Neural cell (in vitro differentiated cells): ENCODE data around the gene EMD. TPM values are rescaled to one million over a fixed set of nuclear protein-coding genes. Genes with fewer than 3 reads are reported as not detected.
A peak's percentile ranks its signal among the peaks of the same experiment; 100 is the strongest.

Experiments
- H2AFZ ChIP-seq: fragments of 200-600, 300-800 bp; sonication (generic), shearing (Covaris generic); 2 replicates; pipeline ENCODE4 v1.6.0; 2014; ENCODE audit warnings: low read depth, mild to moderate bottlenecking, antibody characterized with exemption, low read length, moderate library complexity
- H3F3A ChIP-seq: fragments of 200-600 bp; shearing (Covaris generic); 2 replicates; pipeline ENCODE4 v1.6.1; 2016; ENCODE audit warnings: mild to moderate bottlenecking, moderate library complexity, mixed read lengths, antibody characterized with exemption, low read length; ENCODE audit not compliant: insufficient read depth, poor library complexity, severe bottlenecking
- H3K27ac ChIP-seq: fragments of 200-600, 300-800 bp; sonication (generic), shearing (Covaris generic); 2 replicates; pipeline ENCODE4 v1.5.1; 2014; ENCODE audit warnings: mild to moderate bottlenecking, low read length, moderate library complexity
- H3K27me3 ChIP-seq: fragments of 300-800, 200-600 bp; sonication (generic), shearing (Covaris generic); 2 replicates; pipeline ENCODE4 v1.6.0; 2014; ENCODE audit warnings: mild to moderate bottlenecking, low read depth, low read length, moderate library complexity; ENCODE audit not compliant: insufficient read depth
- H3K36me3 ChIP-seq: fragments of 300-800, 200-600 bp; sonication (generic), shearing (Covaris generic); 2 replicates; pipeline ENCODE4 v1.5.1; 2014; ENCODE audit warnings: mild to moderate bottlenecking, antibody characterized with exemption, low read length, moderate library complexity; ENCODE audit not compliant: insufficient read depth
- H3K4me2 ChIP-seq: fragments of 300-800, 200-600 bp; sonication (generic), shearing (Covaris generic); 2 replicates; pipeline ENCODE4 v1.6.0; 2014; ENCODE audit warnings: mild to moderate bottlenecking, low read length
- H3K4me3 ChIP-seq: fragments of 300-800, 200-600 bp; sonication (generic), shearing (Covaris generic); 2 replicates; pipeline ENCODE4 v1.5.1; 2014; ENCODE audit warnings: mild to moderate bottlenecking, low read length, moderate library complexity
- H3K79me2 ChIP-seq: fragments of 200-600 bp; shearing (Covaris generic); replicated peaks from 2 replicates; pipeline ENCODE4 v1.6.0; 2014; ENCODE audit warnings: mild to moderate bottlenecking, low read length, moderate library complexity; ENCODE audit not compliant: insufficient read depth
- H3K9ac ChIP-seq: fragments of 300-800, 200-600 bp; sonication (generic), shearing (Covaris generic); 2 replicates; pipeline ENCODE4 v1.6.1; 2016; ENCODE audit warnings: mild to moderate bottlenecking, low read length, mixed read lengths
- H3K9me2 ChIP-seq: fragments of 200-600 bp; shearing (Covaris generic); 2 replicates; pipeline ENCODE4 v1.6.1; 2016; ENCODE audit warnings: mild to moderate bottlenecking, low read length, mixed read lengths; ENCODE audit not compliant: insufficient read depth
- H3K9me3 ChIP-seq: fragments of 200-600, 300-800 bp; sonication (generic), shearing (Covaris generic); 2 replicates; pipeline ENCODE4 v1.6.1; 2016; ENCODE audit warnings: mild to moderate bottlenecking, mixed run types, low read length, moderate library complexity, mixed read lengths
- H4K20me1 ChIP-seq: fragments of 200-600 bp; shearing (Covaris generic); 2 replicates; pipeline ENCODE4 v1.6.1; 2016; ENCODE audit warnings: mild to moderate bottlenecking, mixed run types; ENCODE audit not compliant: insufficient read depth
- EP300 ChIP-seq: fragments of 450-650 bp; conservative IDR thresholded peaks from 2 replicates; pipeline ENCODE4 v1.6.1; 2014; ENCODE audit warnings: antibody characterized with exemption, mild to moderate bottlenecking, moderate library complexity; ENCODE audit not compliant: poor library complexity, severe bottlenecking
- EZH2 ChIP-seq: fragments of 200-600, 300-800 bp; shearing (Covaris generic), sonication (generic); IDR thresholded peaks from 2 replicates; pipeline ENCODE4 v1.6.1; 2014; ENCODE audit warnings: antibody characterized with exemption, low read length, borderline replicate concordance, mild to moderate bottlenecking; ENCODE audit not compliant: insufficient read depth, poor library complexity, severe bottlenecking
- MXI1 ChIP-seq: fragments of 450-650 bp; conservative IDR thresholded peaks from 2 replicates; pipeline ENCODE4 v1.6.1; 2014; ENCODE audit warnings: antibody characterized with exemption, mild to moderate bottlenecking; ENCODE audit not compliant: poor library complexity, severe bottlenecking
- POLR2AphosphoS5 ChIP-seq: IDR thresholded peaks from 2 replicates; pipeline ENCODE4 v1.6.1; 2012
- RAD21 ChIP-seq: fragments of 450-650 bp; conservative IDR thresholded peaks from 2 replicates; pipeline ENCODE4 v1.6.1; 2014; ENCODE audit warnings: antibody characterized with exemption, mild to moderate bottlenecking, moderate library complexity
- SMC3 ChIP-seq: fragments of 450-650 bp; conservative IDR thresholded peaks from 2 replicates; pipeline ENCODE4 v1.6.1; 2014; ENCODE audit warnings: antibody characterized with exemption, mild to moderate bottlenecking, moderate library complexity; ENCODE audit not compliant: poor library complexity
- TAF1 ChIP-seq: IDR thresholded peaks from 2 replicates; pipeline ENCODE4 v1.6.1; 2012; ENCODE audit warnings: low read depth
- polyA plus RNA-seq: library from polyadenylated mRNA; depleted of rRNA; stranded (reverse); fragments of >200 nt; gene quantifications from 2 replicates; pipeline ENCODE4 v1.2.3, GENCODE V29; 2014
- TF ChIP-seq, protein P1 (sequence below): IDR thresholded peaks from 2 replicates; pipeline ENCODE4 v1.6.1; 2012; ENCODE audit warnings: borderline replicate concordance
- TF ChIP-seq, protein P2 (sequence below): fragments of 450-650 bp; IDR thresholded peaks from 2 replicates; pipeline ENCODE4 v1.5.1; 2014; ENCODE audit warnings: antibody characterized with exemption, mild to moderate bottlenecking, moderate library complexity; ENCODE audit not compliant: poor library complexity, severe bottlenecking

EMD gene
- polyA plus RNA-seq, 1 donor from 2014 or later: 67.9 TPM

- peaks cover 4% of the 10 kb centered on the region for H3K79me2 ChIP-seq
- no peaks in the 10 kb centered on the region for H3K36me3 ChIP-seq
- peak within 1 kb of the TSS; percentile 81 for H3K4me3 ChIP-seq
- peak within 1 kb of the TSS; percentile 97 for H3K9ac ChIP-seq
- H3K9me2 ChIP-seq: no peaks in the 10 kb centered on the region
- H2AFZ ChIP-seq: no peak within 1 kb of the TSS
- H4K20me1 ChIP-seq: peaks cover 5% of the 10 kb centered on the region
- H3K9me3 ChIP-seq: no peaks in the 10 kb centered on the region
- H3K27ac ChIP-seq: peak within 1 kb of the TSS; percentile 95
- H3K27me3 ChIP-seq: no peaks in the 10 kb centered on the region
- TF ChIP-seq, protein P1, sequence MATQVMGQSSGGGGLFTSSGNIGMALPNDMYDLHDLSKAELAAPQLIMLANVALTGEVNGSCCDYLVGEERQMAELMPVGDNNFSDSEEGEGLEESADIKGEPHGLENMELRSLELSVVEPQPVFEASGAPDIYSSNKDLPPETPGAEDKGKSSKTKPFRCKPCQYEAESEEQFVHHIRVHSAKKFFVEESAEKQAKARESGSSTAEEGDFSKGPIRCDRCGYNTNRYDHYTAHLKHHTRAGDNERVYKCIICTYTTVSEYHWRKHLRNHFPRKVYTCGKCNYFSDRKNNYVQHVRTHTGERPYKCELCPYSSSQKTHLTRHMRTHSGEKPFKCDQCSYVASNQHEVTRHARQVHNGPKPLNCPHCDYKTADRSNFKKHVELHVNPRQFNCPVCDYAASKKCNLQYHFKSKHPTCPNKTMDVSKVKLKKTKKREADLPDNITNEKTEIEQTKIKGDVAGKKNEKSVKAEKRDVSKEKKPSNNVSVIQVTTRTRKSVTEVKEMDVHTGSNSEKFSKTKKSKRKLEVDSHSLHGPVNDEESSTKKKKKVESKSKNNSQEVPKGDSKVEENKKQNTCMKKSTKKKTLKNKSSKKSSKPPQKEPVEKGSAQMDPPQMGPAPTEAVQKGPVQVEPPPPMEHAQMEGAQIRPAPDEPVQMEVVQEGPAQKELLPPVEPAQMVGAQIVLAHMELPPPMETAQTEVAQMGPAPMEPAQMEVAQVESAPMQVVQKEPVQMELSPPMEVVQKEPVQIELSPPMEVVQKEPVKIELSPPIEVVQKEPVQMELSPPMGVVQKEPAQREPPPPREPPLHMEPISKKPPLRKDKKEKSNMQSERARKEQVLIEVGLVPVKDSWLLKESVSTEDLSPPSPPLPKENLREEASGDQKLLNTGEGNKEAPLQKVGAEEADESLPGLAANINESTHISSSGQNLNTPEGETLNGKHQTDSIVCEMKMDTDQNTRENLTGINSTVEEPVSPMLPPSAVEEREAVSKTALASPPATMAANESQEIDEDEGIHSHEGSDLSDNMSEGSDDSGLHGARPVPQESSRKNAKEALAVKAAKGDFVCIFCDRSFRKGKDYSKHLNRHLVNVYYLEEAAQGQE: peak; percentile 80
- TF ChIP-seq POLR2AphosphoS5 (peak; percentile 98), SMC3 (no peak), EP300 (no peak), EZH2 (no peak), TAF1 (peak; percentile 96)
- peak within 1 kb of the TSS; percentile 39 for H3K4me2 ChIP-seq
- H3F3A ChIP-seq: no peaks in the 10 kb centered on the region
Observed at GRCh38 chrX:154397888-154398667, 19.0 kb downstream of the EMD start, which contains the start of gene RPL10. Gene RPL10, plus strand, starts transcription at chrX:154398377. Its CDS starts 143 bp downstream, at chrX:154398520.

DNA sequence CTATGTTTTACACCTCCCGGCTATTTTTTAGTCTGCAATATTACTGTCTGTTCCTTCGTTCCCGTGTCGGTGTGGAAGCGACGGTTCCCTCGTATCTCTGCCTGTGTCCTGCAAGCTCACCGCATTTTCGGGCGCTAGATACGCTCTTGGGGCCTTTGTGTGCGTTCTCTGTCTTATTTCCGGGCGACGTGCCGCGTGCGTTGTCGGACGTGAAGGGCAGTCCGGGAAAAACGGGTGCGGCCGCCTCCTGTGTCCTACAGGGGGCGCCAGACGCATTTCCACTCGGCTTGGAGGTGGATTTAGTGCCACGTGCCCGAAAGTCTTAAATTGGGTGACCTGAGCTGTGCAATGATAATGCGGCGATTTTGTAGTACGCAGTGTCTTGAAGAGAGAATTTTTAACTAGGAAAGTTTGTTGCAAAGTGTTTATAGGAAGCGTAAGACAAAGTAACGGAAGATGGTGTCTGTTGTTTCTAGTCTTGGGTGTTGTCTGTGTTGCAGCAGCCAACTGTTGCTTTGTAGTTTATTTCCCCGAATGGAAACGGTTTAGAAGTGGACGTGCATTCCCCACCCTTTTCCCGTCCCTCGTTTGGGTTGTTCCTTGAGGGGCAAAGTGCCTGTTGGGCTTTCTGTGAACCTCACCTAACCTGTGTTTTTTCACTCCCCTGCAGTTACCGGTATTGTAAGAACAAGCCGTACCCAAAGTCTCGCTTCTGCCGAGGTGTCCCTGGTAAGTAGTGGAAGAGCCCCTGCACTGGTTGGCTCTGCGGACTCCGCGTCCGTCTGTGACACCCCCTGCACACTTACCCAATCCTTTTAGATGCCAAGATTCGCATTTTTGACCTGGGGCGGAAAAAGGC is 19.8 kb downstream of the EMD start:
- H3K4me2 ChIP-seq: peak overlapping the region; percentile 39
- peak overlapping the region; percentile 81 for H3K4me3 ChIP-seq
- H3K27ac ChIP-seq: peak overlapping the region; percentile 95
- H3K9me2 ChIP-seq: no peaks in the 10 kb centered on the region
- TF ChIP-seq MXI1 (peak; percentile 93), SMC3 (peak; percentile 75), RAD21 (peak; percentile 67), POLR2AphosphoS5 (no peak), EZH2 (no peak), TAF1 (no peak)
- TF ChIP-seq, protein P2, sequence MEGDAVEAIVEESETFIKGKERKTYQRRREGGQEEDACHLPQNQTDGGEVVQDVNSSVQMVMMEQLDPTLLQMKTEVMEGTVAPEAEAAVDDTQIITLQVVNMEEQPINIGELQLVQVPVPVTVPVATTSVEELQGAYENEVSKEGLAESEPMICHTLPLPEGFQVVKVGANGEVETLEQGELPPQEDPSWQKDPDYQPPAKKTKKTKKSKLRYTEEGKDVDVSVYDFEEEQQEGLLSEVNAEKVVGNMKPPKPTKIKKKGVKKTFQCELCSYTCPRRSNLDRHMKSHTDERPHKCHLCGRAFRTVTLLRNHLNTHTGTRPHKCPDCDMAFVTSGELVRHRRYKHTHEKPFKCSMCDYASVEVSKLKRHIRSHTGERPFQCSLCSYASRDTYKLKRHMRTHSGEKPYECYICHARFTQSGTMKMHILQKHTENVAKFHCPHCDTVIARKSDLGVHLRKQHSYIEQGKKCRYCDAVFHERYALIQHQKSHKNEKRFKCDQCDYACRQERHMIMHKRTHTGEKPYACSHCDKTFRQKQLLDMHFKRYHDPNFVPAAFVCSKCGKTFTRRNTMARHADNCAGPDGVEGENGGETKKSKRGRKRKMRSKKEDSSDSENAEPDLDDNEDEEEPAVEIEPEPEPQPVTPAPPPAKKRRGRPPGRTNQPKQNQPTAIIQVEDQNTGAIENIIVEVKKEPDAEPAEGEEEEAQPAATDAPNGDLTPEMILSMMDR: peak; percentile 82
- H3K79me2 ChIP-seq: peaks cover 4% of the 10 kb centered on the region
- no peaks in the 10 kb centered on the region for H3K36me3 ChIP-seq
- no peaks in the 10 kb centered on the region for H3F3A ChIP-seq
- H3K9ac ChIP-seq: peak overlapping the region; percentile 97
- H3K27me3 ChIP-seq: no peaks in the 10 kb centered on the region
- H3K9me3 ChIP-seq: no peaks in the 10 kb centered on the region
- H4K20me1 ChIP-seq: peaks cover 5% of the 10 kb centered on the region
- no peak overlapping the region for H2AFZ ChIP-seq
